ENCODE results near the gene HS2ST1.

Gene HS2ST1

GRCh38 chr1:87137342-87137739 lies 222.9 kb downstream of the HS2ST1 start:
- DNase-seq (ENCODE audit: low read depth), result no peak

GRCh38 chr1:87140831-87141540 lies 226.6 kb downstream of the HS2ST1 start:
- DNase-seq (ENCODE audit: low read depth), result no peak

GRCh38 chr1:87141556-87141955 lies 227.1 kb downstream of the HS2ST1 start:
- no peak for DNase-seq (ENCODE audit: low read depth)

- DNase-seq (ENCODE audit: low read depth), result no peak
Measured at GRCh38 chr1:87143413-87144135, 229.1 kb downstream of the HS2ST1 start.

GRCh38 chr1:87144316-87144895 lies 230.0 kb downstream of the HS2ST1 start:
- DNase-seq (ENCODE audit: low read depth), result no peak

GRCh38 chr1:87144981-87145380 lies 230.5 kb downstream of the HS2ST1 start:
- DNase-seq (ENCODE audit: low read depth), result no peak

- no peak for DNase-seq (ENCODE audit: low read depth)
Measured at GRCh38 chr1:87146538-87146937, 232.1 kb downstream of the HS2ST1 start.

- no peak for DNase-seq (ENCODE audit: low read depth)
Measured at GRCh38 chr1:87146986-87147385, 232.6 kb downstream of the HS2ST1 start.

GRCh38 chr1:87147851-87148250 lies 233.4 kb downstream of the HS2ST1 start:
- DNase-seq (ENCODE audit: low read depth), result no peak

GRCh38 chr1:87148661-87149060 lies 234.2 kb downstream of the HS2ST1 start:
- no peak for DNase-seq (ENCODE audit: low read depth)

- DNase-seq (ENCODE audit: low read depth), result no peak
Measured at GRCh38 chr1:87149241-87150041, 235.0 kb downstream of the HS2ST1 start.

GRCh38 chr1:87150143-87150542 lies 235.7 kb downstream of the HS2ST1 start:
- DNase-seq (ENCODE audit: low read depth), result no peak

- DNase-seq (ENCODE audit: low read depth), result peak; percentile 17
Measured at GRCh38 chr1:87151500-87152421, 237.3 kb downstream of the HS2ST1 start.

GRCh38 chr1:87154384-87154783 lies 239.9 kb downstream of the HS2ST1 start:
- no peak for DNase-seq (ENCODE audit: low read depth)

- DNase-seq (ENCODE audit: low read depth), result no peak
Measured at GRCh38 chr1:87155170-87155569, 240.7 kb downstream of the HS2ST1 start.

- DNase-seq (ENCODE audit: low read depth), result no peak
Measured at GRCh38 chr1:87155648-87156047, 241.2 kb downstream of the HS2ST1 start.

- no peak for DNase-seq (ENCODE audit: low read depth)
Measured at GRCh38 chr1:87156124-87156523, 241.7 kb downstream of the HS2ST1 start.

- no peak for DNase-seq (ENCODE audit: low read depth)
Measured at GRCh38 chr1:87159378-87159915, 245.0 kb downstream of the HS2ST1 start.
